ENCODE results near the gene OTUD5. TPM values are rescaled to one million over a fixed set of nuclear protein-coding genes. Genes with fewer than 3 reads are reported as not detected.

Gene OTUD5
- total RNA-seq, 1 experiment from 2014 or later, result 59.5 TPM

DNA sequence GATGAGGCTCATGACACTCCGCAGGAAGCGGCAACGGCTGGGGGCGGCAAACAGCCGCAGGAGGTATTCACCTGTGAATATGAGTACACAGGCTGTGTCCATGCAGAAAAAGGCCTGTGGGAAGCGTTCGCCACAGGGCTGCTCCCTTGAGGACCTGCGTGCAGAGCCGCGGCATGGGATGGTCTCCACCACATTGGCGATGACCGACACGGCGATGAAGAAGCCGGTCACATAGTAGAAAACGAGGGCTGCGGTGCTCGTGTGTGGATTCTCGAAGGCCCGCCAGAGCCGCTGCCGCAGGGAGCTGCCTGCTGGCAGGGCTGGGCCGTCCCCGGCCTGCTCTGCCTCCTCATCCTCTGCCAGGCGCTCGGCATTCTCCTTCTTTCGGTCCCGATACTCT lies 12.1 kb upstream of the OTUD5 start:
- no peak for ATAC-seq
- no peak overlapping the region for H3K4me3 ChIP-seq (ENCODE audit: low read depth in 2 of 2, low read length in 2 of 2)
- no peaks in the 10 kb centered on the region for H3K27me3 ChIP-seq (ENCODE audit: control insufficient read depth, insufficient read depth, low read length)
- H3K27ac ChIP-seq (ENCODE audit: low read length), result no peak overlapping the region
- CTCF ChIA-PET, result no interaction called here
- intact Hi-C loops (cut with micrococcal nuclease; ENCODE audit: unreplicated experiment), result no loop called here
- DNase-seq (ENCODE audit: low read depth, low spot score), result no peak
- BruUV-seq (replicated peaks), result no TSS peak
- no peaks in the 10 kb centered on the region for H3K4me1 ChIP-seq (ENCODE audit: control insufficient read depth, insufficient read depth, low read length)
- POLR2A ChIA-PET, result no interaction called here
- TF ChIP-seq POLR2AphosphoS5 (IDR thresholded peaks at IDR 0.05; ENCODE audit: low read depth, low read length) (no peak), REST (IDR thresholded peaks at IDR 0.05; ENCODE audit: insufficient read depth in 1 of 2, low read depth in 2 of 2, low read length in 1 of 2) (no peak), TCF7L2 (IDR thresholded peaks at IDR 0.05; ENCODE audit: low read depth, low read length) (no peak), SIN3A (IDR thresholded peaks at IDR 0.05; ENCODE audit: borderline replicate concordance, insufficient read depth, low read depth, low read length) (no peak)
- TF ChIP-seq, protein P1, sequence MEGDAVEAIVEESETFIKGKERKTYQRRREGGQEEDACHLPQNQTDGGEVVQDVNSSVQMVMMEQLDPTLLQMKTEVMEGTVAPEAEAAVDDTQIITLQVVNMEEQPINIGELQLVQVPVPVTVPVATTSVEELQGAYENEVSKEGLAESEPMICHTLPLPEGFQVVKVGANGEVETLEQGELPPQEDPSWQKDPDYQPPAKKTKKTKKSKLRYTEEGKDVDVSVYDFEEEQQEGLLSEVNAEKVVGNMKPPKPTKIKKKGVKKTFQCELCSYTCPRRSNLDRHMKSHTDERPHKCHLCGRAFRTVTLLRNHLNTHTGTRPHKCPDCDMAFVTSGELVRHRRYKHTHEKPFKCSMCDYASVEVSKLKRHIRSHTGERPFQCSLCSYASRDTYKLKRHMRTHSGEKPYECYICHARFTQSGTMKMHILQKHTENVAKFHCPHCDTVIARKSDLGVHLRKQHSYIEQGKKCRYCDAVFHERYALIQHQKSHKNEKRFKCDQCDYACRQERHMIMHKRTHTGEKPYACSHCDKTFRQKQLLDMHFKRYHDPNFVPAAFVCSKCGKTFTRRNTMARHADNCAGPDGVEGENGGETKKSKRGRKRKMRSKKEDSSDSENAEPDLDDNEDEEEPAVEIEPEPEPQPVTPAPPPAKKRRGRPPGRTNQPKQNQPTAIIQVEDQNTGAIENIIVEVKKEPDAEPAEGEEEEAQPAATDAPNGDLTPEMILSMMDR (IDR thresholded peaks at IDR 0.05), result no peak
- in situ Hi-C loops (cut with HindIII; ENCODE audit: low pct_unique_long_range_greater_than_20kb, low sequenced_read_pairs), result no loop called here
- no peaks in the 10 kb centered on the region for H3K9me3 ChIP-seq (ENCODE audit: control insufficient read depth, insufficient read depth, low read depth, low read length)
- no peaks in the 10 kb centered on the region for H3K36me3 ChIP-seq (ENCODE audit: control insufficient read depth, insufficient read depth, low read length)

GRCh38 chrX:48968377-48968776 lies 11.0 kb upstream of the OTUD5 start:
- Histone ChIP-seq H3K27ac (ENCODE audit: low read length) (no peak overlapping the region), H3K27me3 (ENCODE audit: control insufficient read depth, insufficient read depth, low read length) (no peaks in the 10 kb centered on the region), H3K36me3 (ENCODE audit: control insufficient read depth, insufficient read depth, low read length) (no peaks in the 10 kb centered on the region), H3K4me3 (ENCODE audit: low read depth in 2 of 2, low read length in 2 of 2) (no peak overlapping the region), H3K9me3 (ENCODE audit: control insufficient read depth, insufficient read depth, low read depth, low read length) (no peaks in the 10 kb centered on the region), H3K4me1 (ENCODE audit: control insufficient read depth, insufficient read depth, low read length) (no peaks in the 10 kb centered on the region)
- in situ Hi-C loops (cut with HindIII; ENCODE audit: low pct_unique_long_range_greater_than_20kb, low sequenced_read_pairs), result no loop called here
- TF ChIP-seq, protein P1 (IDR thresholded peaks at IDR 0.05), result no peak
- TF ChIP-seq TCF7L2 (IDR thresholded peaks at IDR 0.05; ENCODE audit: low read depth, low read length) (no peak), SIN3A (IDR thresholded peaks at IDR 0.05; ENCODE audit: borderline replicate concordance, insufficient read depth, low read depth, low read length) (no peak), POLR2AphosphoS5 (IDR thresholded peaks at IDR 0.05; ENCODE audit: low read depth, low read length) (no peak), REST (IDR thresholded peaks at IDR 0.05; ENCODE audit: insufficient read depth in 1 of 2, low read depth in 2 of 2, low read length in 1 of 2) (no peak)
- ATAC-seq (no peak), DNase-seq (ENCODE audit: low read depth, low spot score) (no peak)
- ChIA-PET POLR2A (no interaction called here), CTCF (no interaction called here)
- intact Hi-C loops (cut with micrococcal nuclease; ENCODE audit: unreplicated experiment), result no loop called here
- BruUV-seq (replicated peaks), result no TSS peak

Data from Panc1 (cell line).